ENCODE measurements around the gene NR2F1-AS1.

The NR2F1-AS1 gene

DNA sequence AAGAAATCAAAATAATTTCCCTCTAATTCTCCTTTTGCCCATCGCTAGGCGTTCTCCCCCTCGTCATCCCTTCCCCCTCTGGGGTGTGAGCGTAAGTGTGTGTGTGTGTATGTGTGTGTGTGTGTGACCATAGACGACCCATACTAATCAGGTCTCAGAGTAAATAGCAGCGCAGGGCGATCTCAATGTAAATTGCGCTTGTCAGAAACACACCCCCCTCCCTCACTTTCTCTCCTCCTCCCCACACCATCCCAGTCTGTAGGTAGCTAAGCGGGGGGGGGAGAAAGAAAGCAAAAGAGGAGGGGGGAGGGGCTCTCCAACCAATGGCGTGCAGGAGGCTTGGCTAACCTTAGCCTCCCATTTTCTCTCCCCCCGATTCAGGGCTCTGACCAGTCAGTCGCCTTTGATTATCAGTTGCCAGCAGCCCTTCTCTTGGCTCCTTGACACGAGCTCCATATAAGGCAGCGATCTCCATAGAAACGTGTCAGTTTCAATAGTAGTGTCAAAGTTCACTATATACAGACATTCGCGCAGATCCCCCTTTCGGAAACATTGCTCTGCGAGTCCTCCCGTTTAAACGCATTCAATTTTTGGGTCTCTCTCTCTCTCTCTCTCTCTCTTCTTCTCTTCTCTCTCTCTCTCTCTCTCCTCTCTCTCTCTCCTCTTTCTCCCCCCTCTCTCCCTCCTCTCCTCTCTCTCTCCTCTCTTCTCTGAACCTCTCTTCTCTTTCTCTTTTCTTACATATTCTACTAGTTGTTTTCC, 1.8 kb upstream of the NR2F1-AS1 start, which contains the start of gene NR2F1:
NR2F1 (plus strand) TSS at position 546 of the 762 bp plus-strand sequence. CDS start 1,802 bp downstream, outside the sequence.
- in situ Hi-C loops (cut with HindIII; ENCODE audit: low pct_ligation_motif_present, low pct_unique_long_range_greater_than_20kb, low sequenced_read_pairs): no loop called here

DNA sequence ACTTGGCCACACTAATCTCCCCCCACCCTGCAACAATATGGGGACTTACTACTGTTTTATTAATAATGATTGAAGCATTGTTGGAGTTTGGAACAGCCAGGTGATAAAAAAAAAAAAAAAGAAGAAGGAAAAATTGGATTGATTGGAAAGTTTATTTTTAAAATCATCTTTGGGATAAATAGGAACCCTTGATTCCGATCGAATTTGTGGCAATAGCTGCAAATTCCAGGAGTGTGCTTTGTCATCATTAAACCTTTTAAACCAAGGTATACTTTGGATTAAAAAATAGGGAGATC, 1.1 kb upstream of the NR2F1-AS1 start:
- no peak for DNase-seq
- in situ Hi-C loops (cut with HindIII; ENCODE audit: low pct_ligation_motif_present, low pct_unique_long_range_greater_than_20kb, low sequenced_read_pairs): no loop called here

More for the DNA sequence above, 1.8 kb upstream of the NR2F1-AS1 start, which contains the start of gene NR2F1:
- DNase-seq: peak; percentile 55

DNA sequence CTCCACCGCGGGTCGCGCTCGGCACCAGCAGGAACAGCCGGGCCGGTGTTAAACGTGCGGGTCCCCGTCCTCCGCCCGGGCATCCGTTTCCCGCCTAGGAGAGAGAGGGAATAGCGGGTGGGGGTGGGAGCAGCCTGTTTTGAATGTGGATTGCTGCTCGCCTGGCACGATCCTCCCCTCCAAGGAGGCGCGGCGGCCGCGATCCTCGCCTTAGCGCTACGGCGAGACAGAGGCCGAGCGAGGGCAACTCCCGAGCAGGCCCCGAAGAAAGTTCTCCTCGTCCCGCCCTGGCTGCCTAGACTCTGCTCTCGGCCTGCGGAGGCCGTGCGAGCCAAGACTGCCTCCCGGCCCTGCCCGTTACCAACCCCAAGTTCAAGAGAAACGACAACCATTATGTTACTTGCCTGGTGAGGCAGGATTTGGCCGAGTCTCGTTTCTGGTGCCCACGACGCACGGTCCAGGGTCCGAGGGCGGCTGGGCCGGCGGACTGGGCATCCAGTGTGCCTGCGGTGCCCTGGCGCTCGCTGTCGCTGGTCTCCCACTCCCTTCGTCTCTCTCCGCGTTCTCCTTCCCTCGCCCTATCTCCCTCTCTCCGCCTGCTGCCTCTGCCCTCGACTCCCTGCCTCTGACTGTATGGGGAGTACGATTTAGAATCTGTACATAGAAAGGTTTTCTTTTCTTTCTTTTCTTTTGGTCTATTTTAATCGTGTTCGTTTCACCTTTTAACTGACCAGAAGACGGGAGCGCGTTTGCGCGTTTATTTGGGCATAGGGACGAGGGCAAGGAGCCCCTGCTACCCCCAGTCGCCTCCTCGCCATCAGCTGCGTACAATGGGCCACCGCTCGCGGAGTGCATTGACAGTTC, 724 bp downstream of the NR2F1-AS1 start:
- peak; percentile 22 for DNase-seq
- in situ Hi-C loops (cut with HindIII; ENCODE audit: low pct_ligation_motif_present, low pct_unique_long_range_greater_than_20kb, low sequenced_read_pairs): no loop called here

DNA sequence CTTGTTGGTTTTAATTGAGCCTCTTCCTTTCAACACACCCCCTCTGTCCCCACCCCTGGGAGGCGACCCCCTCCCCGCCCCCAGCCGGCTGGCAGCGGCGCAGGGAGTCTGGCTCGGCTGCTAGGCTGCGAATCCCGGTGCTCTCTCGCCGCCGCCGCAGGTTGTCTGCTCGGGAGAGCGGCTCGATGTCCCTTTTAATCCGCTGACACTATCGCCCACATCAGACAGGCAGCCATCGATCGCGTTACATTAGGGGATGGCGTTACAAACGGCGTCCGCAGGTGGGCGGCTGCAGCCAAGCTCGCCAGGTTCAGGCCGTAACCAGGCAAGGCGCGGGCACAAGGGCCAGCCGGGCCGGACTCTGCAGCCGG, 1.3 kb downstream of the NR2F1-AS1 start:
- in situ Hi-C loops (cut with HindIII; ENCODE audit: low pct_ligation_motif_present, low pct_unique_long_range_greater_than_20kb, low sequenced_read_pairs): no loop called here

DNA sequence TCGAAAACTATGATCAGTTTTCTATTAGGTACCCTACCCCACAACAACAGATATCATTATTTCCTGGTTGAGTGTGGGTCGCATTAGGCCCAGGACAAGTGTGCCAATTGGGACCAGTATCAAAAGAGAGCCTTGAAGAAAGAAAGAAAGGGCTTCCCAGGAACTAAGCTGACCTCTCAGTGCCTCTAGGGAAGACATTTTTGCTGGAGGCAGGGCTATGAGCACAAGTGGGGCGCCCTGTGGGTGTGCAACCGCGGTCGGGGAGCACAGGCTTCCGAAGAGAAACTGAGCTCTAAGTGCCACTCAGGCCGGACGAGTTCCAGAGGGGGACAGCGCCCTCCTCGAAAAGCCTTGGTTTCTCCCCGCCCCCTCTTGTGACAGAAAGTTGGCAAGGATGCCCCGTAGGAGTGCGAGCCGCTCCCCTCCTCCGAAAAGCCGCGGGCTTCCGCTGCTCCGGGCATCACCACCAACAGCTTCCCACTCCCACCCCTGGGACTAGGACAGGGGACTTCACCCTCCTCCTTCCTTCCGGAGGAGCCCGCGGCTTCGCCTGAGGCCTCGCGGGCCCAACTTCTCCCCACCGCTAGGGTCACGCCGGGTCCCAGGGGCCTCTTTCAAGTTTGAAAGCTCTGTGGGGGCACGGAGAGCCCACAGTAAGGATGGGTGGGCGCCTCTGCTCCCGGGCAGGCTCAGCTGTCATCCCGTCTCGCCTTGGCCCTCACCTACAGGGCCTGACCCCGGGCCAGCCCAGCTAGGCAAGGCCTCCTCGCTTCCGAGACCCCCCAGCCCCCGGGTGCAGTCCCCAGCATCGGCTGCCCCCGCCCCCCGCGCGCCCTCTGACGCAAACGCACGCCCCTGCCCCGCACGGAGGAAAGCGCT, 2.0 kb downstream of the NR2F1-AS1 start:
- no peak for DNase-seq
- in situ Hi-C loops (cut with HindIII; ENCODE audit: low pct_ligation_motif_present, low pct_unique_long_range_greater_than_20kb, low sequenced_read_pairs): no loop called here

More for the DNA sequence above, 1.3 kb downstream of the NR2F1-AS1 start:
- DNase-seq: peak; percentile 6

DNA sequence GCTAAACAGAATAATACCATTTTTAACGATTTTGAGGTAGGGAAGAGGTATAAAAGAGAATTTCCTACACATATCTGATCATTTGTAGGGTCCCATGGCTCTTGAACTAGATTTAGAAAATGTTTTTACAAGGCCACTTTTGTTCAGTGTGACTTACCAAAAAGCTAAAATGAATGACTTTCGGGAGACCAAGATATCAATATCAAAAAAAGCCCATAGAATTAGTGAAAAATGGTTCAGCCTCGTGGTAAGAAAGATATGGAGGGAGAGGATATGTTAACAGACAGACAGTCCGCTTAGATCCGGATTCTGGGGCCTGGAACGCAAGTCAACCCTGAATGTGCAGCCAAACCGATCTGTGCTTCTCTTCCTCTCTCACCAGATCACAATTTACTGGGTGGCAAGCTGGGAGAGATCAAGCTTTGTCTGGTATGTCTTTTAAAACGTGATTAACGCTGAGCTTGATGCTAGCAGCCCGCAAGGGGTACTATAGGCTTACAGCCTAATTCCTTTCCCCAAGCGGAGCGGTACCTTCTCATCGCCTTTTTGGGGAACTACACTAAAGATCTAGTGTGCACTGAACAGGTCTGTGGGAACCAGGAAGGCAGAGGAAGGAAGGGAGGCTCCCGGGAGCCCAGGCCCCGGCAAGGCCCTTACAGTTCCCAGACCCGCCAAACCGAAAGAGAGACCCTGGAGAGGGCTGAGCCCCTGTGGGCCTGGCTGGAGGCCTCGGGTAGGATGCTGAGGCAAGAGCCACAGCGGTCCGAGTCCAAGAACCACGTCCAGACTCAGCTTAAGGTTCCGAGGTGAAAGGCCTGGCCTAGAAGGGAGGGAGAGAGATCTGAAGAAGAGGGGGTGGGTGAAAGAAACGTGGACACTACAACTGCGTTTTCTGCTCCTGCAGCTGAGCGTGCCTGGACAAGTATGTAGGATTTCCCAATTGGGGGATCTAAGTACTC, 2.9 kb downstream of the NR2F1-AS1 start:
- no peak for DNase-seq
- in situ Hi-C loops (cut with HindIII; ENCODE audit: low pct_ligation_motif_present, low pct_unique_long_range_greater_than_20kb, low sequenced_read_pairs): no loop called here

DNA sequence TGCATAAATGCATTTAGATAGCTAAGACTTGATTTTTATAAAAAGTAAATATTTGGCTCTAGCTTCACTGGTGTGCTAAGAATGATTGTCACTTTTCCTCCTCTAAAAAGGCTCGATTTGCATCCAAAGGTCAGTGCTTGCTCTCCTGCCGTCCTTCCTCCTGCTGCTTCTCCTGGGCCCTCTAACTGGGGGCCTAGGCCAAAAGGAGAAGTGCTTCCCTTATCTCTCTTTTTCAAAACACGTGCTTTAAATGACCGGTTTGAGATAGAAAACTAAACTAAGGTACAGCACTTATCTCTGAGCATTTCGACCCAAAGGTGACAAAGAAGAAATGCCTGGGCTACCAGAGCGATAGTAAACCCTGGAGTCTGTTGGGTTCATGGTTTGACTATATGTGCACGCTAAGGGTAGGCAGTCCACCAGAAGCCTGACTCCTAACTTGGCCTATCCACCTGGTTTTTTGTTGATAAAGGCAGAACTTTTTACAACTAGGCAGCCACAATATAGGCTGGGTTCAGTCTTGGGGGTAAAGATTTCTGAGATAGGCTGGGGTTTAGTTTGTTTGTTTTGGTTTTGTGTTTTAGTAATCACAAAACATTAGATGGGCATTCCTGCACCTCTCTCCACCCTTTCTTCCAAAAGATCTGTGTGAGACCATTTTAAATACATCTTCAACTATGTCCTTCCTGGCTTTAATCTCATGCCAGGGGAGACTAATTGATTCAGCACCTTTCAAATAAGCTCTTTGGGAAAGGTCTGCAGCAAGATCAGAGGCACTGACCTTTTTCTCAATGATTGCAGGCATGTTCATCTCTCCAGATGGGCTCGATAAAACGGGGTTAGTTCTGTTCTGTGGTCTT, 3.8 kb downstream of the NR2F1-AS1 start:
- no peak for DNase-seq
- in situ Hi-C loops (cut with HindIII; ENCODE audit: low pct_ligation_motif_present, low pct_unique_long_range_greater_than_20kb, low sequenced_read_pairs): no loop called here

DNA sequence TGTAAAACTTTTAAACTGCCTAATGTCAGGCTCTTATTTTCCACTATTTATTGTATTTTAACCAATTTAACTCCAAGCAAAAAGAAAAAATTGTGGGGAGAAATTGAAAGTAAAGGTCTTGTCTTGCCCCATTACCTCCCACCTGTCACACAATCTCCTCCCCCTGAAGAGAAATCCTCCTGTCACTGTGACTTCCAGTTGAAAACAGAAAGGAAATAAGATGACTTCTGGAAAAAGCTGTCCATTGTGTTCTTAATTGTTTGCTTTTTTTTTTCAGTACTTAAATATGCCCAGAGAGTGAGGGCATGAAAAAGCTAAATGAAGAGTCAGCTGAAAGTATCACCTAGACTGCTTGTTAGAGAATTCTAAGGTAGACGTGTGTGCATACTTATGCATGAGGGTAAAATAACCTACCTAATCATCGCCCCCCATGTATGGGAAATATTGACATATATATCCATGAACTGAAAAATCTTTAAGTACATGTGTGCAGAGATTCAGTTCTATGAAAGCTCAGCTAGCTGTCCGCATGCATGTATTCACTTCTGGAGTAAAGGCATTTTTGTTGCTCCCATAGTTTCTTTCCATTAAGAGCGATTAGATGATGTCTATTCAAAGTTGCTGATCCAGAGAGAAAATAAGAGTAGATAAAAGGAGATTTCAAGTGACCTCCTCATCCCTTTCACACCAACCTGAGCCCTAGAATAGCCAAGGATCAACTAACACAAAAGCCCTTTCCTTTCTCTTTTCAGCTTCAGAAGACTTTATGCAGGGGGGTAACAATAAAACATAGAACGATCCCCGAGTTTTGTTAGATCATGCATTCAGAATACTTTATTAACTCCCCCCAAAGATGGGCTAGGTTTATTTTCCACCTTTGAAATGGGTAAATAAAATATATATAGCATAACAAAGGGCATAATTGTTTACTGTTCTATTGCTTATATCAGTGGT, 5.3 kb downstream of the NR2F1-AS1 start:
- in situ Hi-C loops (cut with HindIII; ENCODE audit: low pct_ligation_motif_present, low pct_unique_long_range_greater_than_20kb, low sequenced_read_pairs): no loop called here
- DNase-seq: no peak

DNA sequence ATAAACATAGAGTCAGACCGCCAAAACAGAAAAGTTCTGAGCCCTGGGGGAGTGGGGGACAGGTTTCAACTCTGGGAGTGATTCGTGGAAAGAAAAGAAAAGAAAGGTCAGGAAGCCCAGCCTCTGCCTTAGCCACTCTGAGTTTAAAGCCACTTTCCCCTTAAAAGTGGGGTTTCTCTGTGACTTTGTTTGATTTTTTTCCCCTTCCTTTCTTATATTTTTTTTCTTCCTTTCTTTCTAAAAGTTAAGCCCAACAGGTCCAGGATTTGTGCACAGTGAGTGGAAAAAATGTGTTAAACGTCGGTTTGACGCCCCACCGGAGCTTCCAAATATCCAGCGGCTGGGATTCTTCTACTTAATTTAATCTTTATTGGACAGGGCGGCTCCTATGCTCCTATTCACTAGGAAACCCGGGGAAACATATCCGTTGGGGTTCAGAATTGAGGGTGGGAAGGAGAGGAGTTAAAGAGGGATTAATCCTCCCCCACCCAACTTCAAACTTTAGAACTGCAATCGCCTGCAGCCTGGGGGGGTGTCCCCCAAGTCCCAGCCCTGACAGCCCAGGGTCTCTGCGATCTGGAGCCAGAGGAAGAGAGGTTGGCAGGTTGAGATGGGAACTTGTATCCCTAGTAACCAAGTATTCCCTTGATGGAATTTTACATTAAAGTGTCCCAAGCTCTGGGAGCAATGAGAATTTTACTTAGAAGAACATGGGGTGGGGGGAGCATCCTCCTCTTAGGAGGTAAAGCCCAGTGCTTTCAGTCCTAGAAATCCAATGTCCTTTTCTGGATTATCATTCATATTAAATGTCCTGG, 6.3 kb downstream of the NR2F1-AS1 start:
- DNase-seq: no peak
- in situ Hi-C loops (cut with HindIII; ENCODE audit: low pct_ligation_motif_present, low pct_unique_long_range_greater_than_20kb, low sequenced_read_pairs): no loop called here

DNA sequence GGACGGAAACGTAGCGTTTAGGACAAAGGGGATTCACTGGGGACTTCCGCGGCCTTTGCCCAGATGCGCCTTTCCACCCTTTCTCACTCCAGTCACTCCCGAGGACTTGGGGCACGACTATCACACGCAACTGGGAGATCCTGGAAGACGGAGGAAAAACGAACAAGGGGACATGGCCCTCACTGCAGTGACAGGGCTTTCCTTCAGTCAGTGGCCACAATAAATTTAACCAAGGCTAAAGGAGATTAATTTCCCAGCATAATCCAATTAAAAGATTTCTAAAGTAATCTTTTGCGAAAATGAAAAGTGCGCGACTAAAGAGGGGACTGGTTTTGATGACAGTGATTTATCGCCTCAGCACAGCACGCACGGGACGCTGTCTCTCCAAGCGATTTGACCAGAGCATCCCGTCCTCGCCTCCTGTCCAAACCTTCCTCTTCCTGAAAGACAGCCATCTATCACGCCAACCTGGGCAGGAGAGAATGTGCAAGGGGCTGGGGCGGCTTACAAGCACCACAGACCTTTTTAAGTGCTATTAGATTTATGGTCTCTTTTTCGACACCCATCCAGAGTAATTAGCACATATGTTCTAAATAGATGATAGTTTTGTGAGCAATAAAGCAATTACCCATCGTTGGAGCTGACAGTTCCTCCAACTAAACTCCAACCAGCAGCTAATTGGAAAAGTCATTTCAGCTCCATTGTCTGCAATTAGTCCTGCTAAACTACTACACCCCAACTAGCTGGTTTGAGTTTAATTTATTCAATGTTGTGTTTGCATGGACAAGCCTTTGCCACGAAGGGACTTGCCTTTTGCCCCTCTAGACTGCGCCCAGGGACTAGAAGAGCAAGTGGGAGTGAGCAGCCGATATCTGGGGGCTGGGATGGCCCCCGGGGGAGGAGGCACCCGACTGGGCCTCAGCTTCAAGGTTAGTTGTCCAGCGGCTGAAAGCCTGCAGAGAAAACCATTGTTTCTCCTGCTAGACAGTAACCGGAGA, 7.4 kb downstream of the NR2F1-AS1 start:
- in situ Hi-C loops (cut with HindIII; ENCODE audit: low pct_ligation_motif_present, low pct_unique_long_range_greater_than_20kb, low sequenced_read_pairs): no loop called here
- DNase-seq: no peak

DNA sequence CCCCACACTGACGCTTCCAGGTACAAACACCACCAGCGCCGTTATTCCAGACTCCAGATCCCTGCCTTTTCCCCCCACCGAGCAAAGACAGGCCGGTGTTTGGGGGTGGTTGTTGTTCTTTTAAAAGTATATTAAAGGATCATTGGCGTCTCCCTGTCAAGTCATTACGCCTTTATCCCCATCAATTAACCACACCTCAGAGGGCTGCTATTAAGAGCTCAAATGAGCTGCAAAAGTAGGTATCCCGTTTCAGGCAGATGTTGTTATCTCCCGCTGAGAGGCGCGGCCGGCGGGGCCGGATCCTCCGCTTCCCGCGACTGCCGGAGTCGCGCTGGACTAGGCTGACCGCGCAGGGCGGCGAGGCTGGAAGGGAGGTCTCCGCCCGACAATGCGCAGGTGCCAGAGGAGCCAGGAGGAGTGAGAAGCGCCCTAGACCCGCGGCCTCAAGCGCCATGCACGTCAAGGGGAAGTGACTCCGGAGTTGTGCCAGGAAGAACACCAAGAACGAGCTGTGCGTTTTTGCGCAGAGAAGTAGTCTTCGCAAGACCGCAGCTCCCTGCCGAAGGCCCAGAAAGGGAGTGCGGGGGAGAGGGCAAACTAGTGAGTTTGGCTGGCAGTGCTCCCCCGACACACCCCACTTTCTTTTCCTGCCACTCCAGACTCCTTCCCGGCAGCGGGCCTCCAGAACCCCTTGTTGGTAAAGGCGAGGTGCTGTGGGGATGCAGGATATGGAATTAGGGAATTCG, 8.2 kb downstream of the NR2F1-AS1 start:
- DNase-seq: no peak
- in situ Hi-C loops (cut with HindIII; ENCODE audit: low pct_ligation_motif_present, low pct_unique_long_range_greater_than_20kb, low sequenced_read_pairs): no loop called here

DNA sequence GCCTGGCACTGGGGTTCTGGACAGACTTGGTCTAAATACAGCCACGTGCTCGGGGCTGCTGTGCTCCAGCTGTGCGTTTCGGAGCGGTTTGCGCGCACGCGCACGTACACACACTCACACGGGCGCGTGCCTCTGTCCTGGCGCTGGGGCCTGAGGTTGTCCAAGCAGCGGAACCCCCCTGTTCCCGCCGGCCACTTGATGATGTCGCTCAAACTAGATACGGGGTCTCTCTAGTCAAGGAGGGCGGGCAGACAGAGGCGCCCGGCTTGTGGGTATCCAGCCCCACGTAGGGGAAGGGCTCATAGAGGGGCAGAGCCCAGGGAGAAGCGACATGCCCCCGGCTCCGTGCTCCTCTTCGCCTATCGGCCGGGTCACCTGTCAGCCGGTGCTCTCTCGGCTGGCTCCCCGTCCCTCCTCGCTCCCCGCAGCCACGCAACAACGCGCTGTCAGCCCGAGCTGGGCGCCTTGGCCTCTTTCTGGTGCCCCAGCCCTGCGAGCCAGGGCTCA, 8.9 kb downstream of the NR2F1-AS1 start:
- DNase-seq: no peak
- in situ Hi-C loops (cut with HindIII; ENCODE audit: low pct_ligation_motif_present, low pct_unique_long_range_greater_than_20kb, low sequenced_read_pairs): no loop called here

DNA sequence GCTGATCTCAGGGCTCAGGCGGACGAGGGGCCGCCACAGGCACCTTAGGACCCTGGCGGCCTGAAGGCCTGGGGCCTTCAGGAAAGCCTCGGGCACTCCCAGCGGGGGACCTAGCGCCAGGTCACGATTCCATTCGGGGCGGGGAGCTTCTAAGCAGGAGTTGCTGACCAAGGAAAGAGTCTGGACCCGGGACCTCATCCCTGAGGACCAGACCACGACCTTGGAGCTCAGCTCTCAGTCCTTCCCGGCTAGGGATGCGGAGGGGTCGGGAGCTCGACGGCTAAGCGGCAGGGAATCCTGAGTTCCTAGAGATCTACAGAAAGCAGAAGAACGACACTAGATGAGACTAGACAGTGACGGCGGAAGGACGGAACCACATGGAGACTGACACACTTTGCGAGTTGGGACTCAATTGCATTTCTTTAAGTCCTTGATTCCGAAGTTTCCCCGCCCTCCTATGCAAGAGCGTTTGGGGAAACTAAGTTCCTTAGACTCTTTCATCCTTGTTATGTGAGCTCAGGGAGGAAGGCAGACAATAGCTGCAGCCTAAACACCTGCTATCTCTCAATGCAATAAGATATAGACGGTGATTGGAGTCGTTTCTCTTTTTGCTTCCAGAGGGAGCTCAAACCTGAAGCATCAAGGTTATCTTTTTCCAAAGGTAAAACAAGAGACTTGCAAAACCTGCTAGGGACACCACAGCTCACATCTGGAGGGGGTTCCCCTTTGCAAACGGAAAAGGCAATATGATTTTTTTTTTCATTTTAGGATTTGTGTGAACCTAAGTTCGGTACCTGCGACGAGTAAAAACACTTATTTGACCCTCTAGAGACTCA, 9.7 kb downstream of the NR2F1-AS1 start:
- no peak for DNase-seq
- in situ Hi-C loops (cut with HindIII; ENCODE audit: low pct_ligation_motif_present, low pct_unique_long_range_greater_than_20kb, low sequenced_read_pairs): no loop called here
